HepG2 (cell line): ENCODE data around the gene VEGFC. TPM values are rescaled to one million over a fixed set of nuclear protein-coding genes. Genes with fewer than 3 reads are reported as not detected.

Source experiments
- ATAC-seq: fragments of 200-7000 bp; cut with Tn5 transposase; 3 replicates; pipeline ENCODE4 v1.9.1; 2020; ENCODE audit warnings: mild to moderate bottlenecking, moderate library complexity
- BruUV-seq: library from RNA; stranded (reverse); fragments of 400-500 nt; replicated peaks from 2 replicates; lab custom pipeline; 2021; lab: Mats Ljungman, UMichigan
- CTCF ChIA-PET: fragments of 300-600 bp; formaldehyde crosslinking; extraction: SDS; loops from one replicate; lab custom pipeline; 2021; ENCODE audit warnings: low total read pairs, inconsistent platforms, low intra/inter-chr PET ratio; lab: Yijun Ruan, JAX
- POLR2A ChIA-PET: fragments of 350-600 bp; sonication (Branson Sonifier 250); formaldehyde crosslinking; loops from one replicate; lab custom pipeline; 2020; ENCODE audit warnings: antibody characterized with exemption, inconsistent platforms; lab: Yijun Ruan, JAX
- DNase-seq: peaks from one replicate; pipeline ENCODE4 v3.0.0-alpha.2; 2015; ENCODE audit warnings: low spot score
- FAIRE-seq: peaks from 3 replicates; lab custom pipeline; 2011; peaks lifted over from hg19 to GRCh38; lab: Jason Lieb, UNC
- H2AFZ ChIP-seq: one replicate; pipeline ENCODE4 v1.6.1; 2011; ENCODE audit warnings: low read length, inconsistent platforms
- H3K27ac ChIP-seq: fragments of 300-600 bp; 3 replicates; pipeline ENCODE4 v1.8.0; 2011; ENCODE audit warnings: mixed run types, mild to moderate bottlenecking, mixed read lengths, low read length, inconsistent platforms; ENCODE audit not compliant: insufficient read depth; ENCODE audit errors: extremely low read length
- H3K27me3 ChIP-seq, 2 experiments: fragments of 200-600 bp in 1 of 2; 2 replicates in 1 of 2; 3 replicates in 1 of 2; pipeline versions ENCODE4 v1.6.0 to v1.8.0; 2011; ENCODE audit warnings: low read length in 2 of 2, mild to moderate bottlenecking in 2 of 2, moderate library complexity in 2 of 2, inconsistent platforms in 1 of 2; ENCODE audit not compliant: insufficient read depth in 2 of 2, control insufficient read depth in 1 of 2
- H3K36me3 ChIP-seq, 2 experiments: fragments of 200-600 bp in 1 of 2; replicated peaks in 1 of 2; 2 replicates in 1 of 2; 3 replicates in 1 of 2; pipeline versions ENCODE4 v1.5.1 to v1.8.0; 2011; ENCODE audit warnings: low read length in 2 of 2, inconsistent platforms in 1 of 2; ENCODE audit not compliant: insufficient read depth in 2 of 2, control insufficient read depth in 1 of 2
- H3K4me1 ChIP-seq: 2 replicates; pipeline ENCODE4 v1.5.1; 2012; ENCODE audit warnings: low read length, inconsistent platforms; ENCODE audit not compliant: insufficient read depth
- H3K4me2 ChIP-seq: 2 replicates; pipeline ENCODE4 v1.6.0; 2011; ENCODE audit warnings: low read depth, low read length, inconsistent platforms
- H3K4me3 ChIP-seq, 3 experiments: fragments of 200-600 bp in 1 of 3; sonication (generic), shearing (Covaris generic) in 1 of 3; replicated peaks in 1 of 3; 2 replicates each; pipeline ENCODE4 v1.5.1; 2011 to 2016; ENCODE audit warnings: low read length in 3 of 3, inconsistent platforms in 2 of 3, low read depth in 2 of 3, mild to moderate bottlenecking in 2 of 3, control low read depth in 1 of 3, mixed read lengths in 1 of 3; ENCODE audit not compliant: insufficient read depth in 1 of 3
- H3K79me2 ChIP-seq: one replicate; pipeline ENCODE4 v1.6.1; 2011; ENCODE audit warnings: low read length, inconsistent platforms; ENCODE audit not compliant: insufficient read depth
- H3K9ac ChIP-seq: 2 replicates; pipeline ENCODE4 v1.6.0; 2011; ENCODE audit warnings: mild to moderate bottlenecking, low read depth, low read length, inconsistent platforms; ENCODE audit not compliant: insufficient read depth
- H3K9me3 ChIP-seq: 2 replicates; pipeline ENCODE4 v1.5.1; 2012; ENCODE audit warnings: mild to moderate bottlenecking, low read length
- H4K20me1 ChIP-seq: 2 replicates; pipeline ENCODE4 v1.6.0; 2011; ENCODE audit warnings: inconsistent platforms, mild to moderate bottlenecking, low read length, moderate library complexity; ENCODE audit not compliant: insufficient read depth
- DNMT3B ChIP-seq: conservative IDR thresholded peaks from 2 replicates; pipeline ENCODE4 v1.6.1; 2016; ENCODE audit warnings: missing biosample characterization, control low read depth
- GLMP ChIP-seq: sonication (generic); formaldehyde crosslinking; IDR thresholded peaks from 2 replicates; pipeline ENCODE4 v1.9.0; 2021; ENCODE audit warnings: missing genetic modification reagents, mild to moderate bottlenecking, borderline replicate concordance
- HMGA1 ChIP-seq: sonication (generic); formaldehyde crosslinking; conservative IDR thresholded peaks from 2 replicates; pipeline ENCODE4 v1.4.0; 2020; ENCODE audit warnings: missing genetic modification reagents
- HNF1A ChIP-seq, 2 experiments: sonication (generic) in 1 of 2; formaldehyde crosslinking in 1 of 2; IDR thresholded peaks; 2 replicates each; pipeline versions ENCODE4 v1.4.0 to v1.6.1; 2016 to 2020; ENCODE audit warnings: borderline replicate concordance in 1 of 2, low read depth in 1 of 2, mild to moderate bottlenecking in 1 of 2, missing genetic modification reagents in 1 of 2
- NFKBIZ ChIP-seq: IDR thresholded peaks from 2 replicates; pipeline ENCODE4 v1.6.1; 2018; ENCODE audit warnings: missing genetic modification reagents, missing compliant biosample characterization
- PAF1 ChIP-seq: IDR thresholded peaks from 2 replicates; pipeline ENCODE4 v1.6.1; 2016; ENCODE audit warnings: missing genetic modification reagents, missing compliant biosample characterization
- RBM39 ChIP-seq: fragments of 200-400 bp; formaldehyde crosslinking; IDR thresholded peaks from one replicate; pipeline ENCODE4 v1.6.1; 2018; ENCODE audit warnings: antibody characterized with exemption, mild to moderate bottlenecking, low read depth, low read length; ENCODE audit not compliant: poor library complexity, severe bottlenecking
- REL ChIP-seq: sonication (generic); formaldehyde crosslinking; conservative IDR thresholded peaks from 2 replicates; pipeline ENCODE4 v1.8.0; 2022; ENCODE audit warnings: mild to moderate bottlenecking, missing genetic modification reagents, moderate library complexity
- RFX3 ChIP-seq: IDR thresholded peaks from 2 replicates; pipeline ENCODE4 v1.6.1; 2016; ENCODE audit warnings: missing biosample characterization, missing genetic modification reagents
- WIZ ChIP-seq: sonication (generic); formaldehyde crosslinking; IDR thresholded peaks from 2 replicates; pipeline ENCODE4 v1.5.1; 2020; ENCODE audit warnings: mild to moderate bottlenecking, missing genetic modification reagents
- ZBTB26 ChIP-seq: IDR thresholded peaks from 2 replicates; pipeline ENCODE4 v1.6.1; 2016; ENCODE audit warnings: missing compliant biosample characterization, missing genetic modification reagents, borderline replicate concordance
- ZNF180 ChIP-seq: sonication (generic); formaldehyde crosslinking; IDR thresholded peaks from 2 replicates; pipeline ENCODE4 v1.4.0; 2020; ENCODE audit warnings: low read depth, missing genetic modification reagents, borderline replicate concordance
- ZNF230 ChIP-seq: sonication (generic); formaldehyde crosslinking; IDR thresholded peaks from 2 replicates; pipeline ENCODE4 v1.4.0; 2020; ENCODE audit warnings: mild to moderate bottlenecking, missing genetic modification reagents
- ZNF704 ChIP-seq: sonication (generic); formaldehyde crosslinking; IDR thresholded peaks from 2 replicates; pipeline ENCODE4 v1.8.1; 2023; ENCODE audit warnings: mild to moderate bottlenecking, inconsistent platforms, moderate library complexity, missing genetic modification reagents, borderline replicate concordance
- ZNF773 ChIP-seq: sonication (generic); formaldehyde crosslinking; IDR thresholded peaks from 2 replicates; pipeline ENCODE4 v1.4.0; 2020; ENCODE audit warnings: missing genetic modification reagents, borderline replicate concordance
- WGBS: methylation state at CpG from one replicate; pipeline ENCODE4 v1.1.6; 2017; ENCODE audit warnings: low lambda C conversion rate; 5-methylcytosine and 5-hydroxymethylcytosine counted together
- in situ Hi-C: cut with HindIII; loops from 2 replicates; pipeline ENCODE4 v1.10.0; 2017; ENCODE audit warnings: low pct_unique_long_range_greater_than_20kb; ENCODE audit not compliant: extremely low pct_ligation_motif_present
- intact Hi-C: fragments of 100-400 bp; cut with micrococcal nuclease; formaldehyde crosslinking; loops from one replicate; pipeline ENCODE4 v1.10.0; 2022; ENCODE audit not compliant: unreplicated experiment
- polyA plus RNA-seq, 8 experiments: library from polyadenylated mRNA; depleted of rRNA in 3 of 8; stranded (reverse) in 7 of 8; unstranded in 1 of 8; fragments of >200 nt; fragmentation: Illumina TruSeq in 4 of 8; extraction: Trizol in 4 of 8; gene quantifications; 2 replicates each; pipeline versions ENCODE4 v1.2.1 to v1.2.3, GENCODE V29; 2011 to 2016; ENCODE audit warnings: low read depth in 4 of 8, missing spikeins in 1 of 8, mixed read lengths in 1 of 8; ENCODE audit not compliant: insufficient read depth in 1 of 8
- total RNA-seq, 5 experiments: library from RNA; depleted of rRNA; stranded (reverse); fragments of >200 nt; fragmentation: Illumina TruSeq; extraction: Trizol; gene quantifications; 2 replicates each; pipeline ENCODE4 v1.2.3, GENCODE V29; 2016; ENCODE audit warnings: low read depth in 1 of 5
- TF ChIP-seq, protein P1 (sequence below): sonication (generic); formaldehyde crosslinking; IDR thresholded peaks from 2 replicates; pipeline ENCODE4 v1.9.0; 2021; ENCODE audit warnings: missing genetic modification reagents, borderline replicate concordance

Gene VEGFC
- total and polyA plus RNA-seq, 2 of the 13 experiments (the other 11 are each of a cell fraction or from before 2014, with no cell fraction given), result not detected

DNA sequence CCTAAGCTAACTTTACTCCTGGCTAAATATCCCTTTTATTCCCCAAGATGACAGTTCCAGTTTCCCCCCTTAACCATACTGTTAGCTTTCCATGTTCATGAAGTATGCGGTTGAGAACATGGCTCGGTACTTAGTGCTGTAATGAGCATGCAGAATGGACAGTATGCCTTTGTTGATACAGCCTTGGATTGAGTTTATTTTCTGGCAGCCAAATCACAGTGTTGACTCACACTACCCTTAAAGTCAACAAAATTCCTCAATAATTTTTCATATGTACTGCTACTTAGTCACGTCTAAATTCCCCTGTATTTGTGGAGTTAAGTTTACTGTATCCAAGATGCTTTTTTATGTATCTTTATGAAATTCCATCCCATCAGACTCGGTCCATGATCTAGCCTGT, 1.4 kb upstream of the VEGFC start:
- FAIRE-seq, result no peak
- Histone ChIP-seq H2AFZ (no peak overlapping the region), H3K36me3 (no peaks in the 10 kb centered on the region), H3K9me3 (no peaks in the 10 kb centered on the region), H3K4me3 (no peak overlapping the region), H3K9ac (no peak overlapping the region), H3K27ac (no peak overlapping the region), H4K20me1 (no peaks in the 10 kb centered on the region), H3K4me1 (peaks cover 6% of the 10 kb centered on the region; the same call in 1 of the 2 replicates), H3K4me2 (no peak overlapping the region), H3K79me2 (no peaks in the 10 kb centered on the region), H3K27me3 (peaks cover 3 to 20% of the 10 kb centered on the region in 2 experiments)
- no TSS peak for BruUV-seq
- ChIA-PET CTCF (no interaction called here), POLR2A (no interaction called here)
- in situ Hi-C loops, result no loop called here
- WGBS, result 12% methylated on average over 4 of the region's 4 CpGs
- no peak for ATAC-seq
- intact Hi-C loops, result loop anchor here (5.0 kb wide), 1 partner anchor 417 kb away; no protein-coding TSS in a partner anchor
- no peak for DNase-seq
- TF ChIP-seq NFKBIZ (CRISPR knock-in tag) (no peak), HMGA1 (CRISPR knock-in tag) (no peak), ZNF773 (no peak), DNMT3B (CRISPR knock-in tag) (no peak), RFX3 (CRISPR knock-in tag) (no peak), ZBTB26 (CRISPR knock-in tag) (no peak), PAF1 (CRISPR knock-in tag) (no peak), ZNF180 (CRISPR knock-in tag) (no peak), ZNF230 (CRISPR knock-in tag) (no peak), HNF1A (IDR thresholded peaks at IDR 0.05; ENCODE audit: low read depth) (no peak), HNF1A (CRISPR knock-in tag; IDR thresholded peaks at IDR 0.05; ENCODE audit: borderline replicate concordance) (no peak), ZNF704 (CRISPR knock-in tag) (no peak), REL (CRISPR knock-in tag) (no peak), WIZ (CRISPR knock-in tag) (no peak), RBM39 (no peak), GLMP (no peak)
- TF ChIP-seq, protein P1, sequence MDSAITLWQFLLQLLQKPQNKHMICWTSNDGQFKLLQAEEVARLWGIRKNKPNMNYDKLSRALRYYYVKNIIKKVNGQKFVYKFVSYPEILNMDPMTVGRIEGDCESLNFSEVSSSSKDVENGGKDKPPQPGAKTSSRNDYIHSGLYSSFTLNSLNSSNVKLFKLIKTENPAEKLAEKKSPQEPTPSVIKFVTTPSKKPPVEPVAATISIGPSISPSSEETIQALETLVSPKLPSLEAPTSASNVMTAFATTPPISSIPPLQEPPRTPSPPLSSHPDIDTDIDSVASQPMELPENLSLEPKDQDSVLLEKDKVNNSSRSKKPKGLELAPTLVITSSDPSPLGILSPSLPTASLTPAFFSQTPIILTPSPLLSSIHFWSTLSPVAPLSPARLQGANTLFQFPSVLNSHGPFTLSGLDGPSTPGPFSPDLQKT, result no peak
